ENCODE data around the gene DIAPH2. TPM values are rescaled to one million over a fixed set of nuclear protein-coding genes. Genes with fewer than 3 reads are reported as not detected.

Gene DIAPH2
- total RNA-seq, 2 donors from 2014 or later, result 42.4 to 66.0 TPM

DNA sequence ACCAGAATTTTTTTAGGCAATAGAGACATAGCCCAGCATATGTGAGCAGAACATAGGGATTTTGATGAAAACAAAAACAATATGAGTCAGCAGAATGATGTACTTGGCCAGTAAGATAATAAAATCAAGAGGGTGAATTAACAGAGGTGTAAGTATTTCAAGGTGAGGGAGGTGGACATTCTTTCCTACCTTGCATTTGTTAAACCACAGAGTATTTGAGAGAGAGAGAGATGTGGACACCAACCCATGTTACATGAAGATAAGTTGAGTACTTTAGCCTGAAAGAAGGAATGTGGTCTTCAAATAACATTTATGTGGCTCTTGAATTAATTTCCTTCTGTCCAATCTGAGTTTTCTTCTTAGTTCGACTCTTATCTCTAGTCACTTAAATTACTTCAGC is 68.6 kb downstream of the DIAPH2 start:
- Histone ChIP-seq H3K4me3 (no peak overlapping the region), H3K27ac (no peak overlapping the region), H3K27me3 (replicated peaks; ENCODE audit: insufficient read depth) (no peaks in the 10 kb centered on the region), H3K36me3 (no peaks in the 10 kb centered on the region), H3K9me3 (no peaks in the 10 kb centered on the region), H3K4me1 (ENCODE audit: control insufficient read depth in 1 of 2, low read depth in 2 of 2) (no peaks in the 10 kb centered on the region)
- TF ChIP-seq, protein P1, sequence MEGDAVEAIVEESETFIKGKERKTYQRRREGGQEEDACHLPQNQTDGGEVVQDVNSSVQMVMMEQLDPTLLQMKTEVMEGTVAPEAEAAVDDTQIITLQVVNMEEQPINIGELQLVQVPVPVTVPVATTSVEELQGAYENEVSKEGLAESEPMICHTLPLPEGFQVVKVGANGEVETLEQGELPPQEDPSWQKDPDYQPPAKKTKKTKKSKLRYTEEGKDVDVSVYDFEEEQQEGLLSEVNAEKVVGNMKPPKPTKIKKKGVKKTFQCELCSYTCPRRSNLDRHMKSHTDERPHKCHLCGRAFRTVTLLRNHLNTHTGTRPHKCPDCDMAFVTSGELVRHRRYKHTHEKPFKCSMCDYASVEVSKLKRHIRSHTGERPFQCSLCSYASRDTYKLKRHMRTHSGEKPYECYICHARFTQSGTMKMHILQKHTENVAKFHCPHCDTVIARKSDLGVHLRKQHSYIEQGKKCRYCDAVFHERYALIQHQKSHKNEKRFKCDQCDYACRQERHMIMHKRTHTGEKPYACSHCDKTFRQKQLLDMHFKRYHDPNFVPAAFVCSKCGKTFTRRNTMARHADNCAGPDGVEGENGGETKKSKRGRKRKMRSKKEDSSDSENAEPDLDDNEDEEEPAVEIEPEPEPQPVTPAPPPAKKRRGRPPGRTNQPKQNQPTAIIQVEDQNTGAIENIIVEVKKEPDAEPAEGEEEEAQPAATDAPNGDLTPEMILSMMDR (IDR thresholded peaks at IDR 0.05), result no peak
- ATAC-seq (ENCODE audit: insufficient number of reproducible peaks, low FRiP score, low read depth) (no peak), DNase-seq (ENCODE audit: low spot score) (no peak)

DNA sequence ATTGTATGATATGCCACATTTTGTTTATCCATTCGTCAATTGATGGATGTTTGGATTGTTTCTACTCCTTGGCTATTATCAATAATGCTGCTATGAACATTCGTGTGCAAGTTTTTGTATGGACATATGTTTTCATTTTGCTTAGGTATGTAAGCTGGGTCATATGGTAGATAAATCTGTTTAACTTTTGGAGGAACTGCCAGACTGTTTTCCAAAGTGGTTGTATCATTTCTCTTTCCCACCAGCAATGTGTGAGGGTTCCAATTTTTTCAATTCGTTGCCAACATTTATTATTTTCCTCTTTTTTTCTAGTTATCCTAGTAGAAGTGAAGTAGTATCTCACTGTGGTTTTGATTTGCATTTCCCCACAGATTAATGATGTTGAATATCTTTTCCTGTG is 71.8 kb downstream of the DIAPH2 start:
- no peaks in the 10 kb centered on the region for H3K27me3 ChIP-seq (replicated peaks; ENCODE audit: insufficient read depth)
- no peaks in the 10 kb centered on the region for H3K9me3 ChIP-seq
- H3K4me3 ChIP-seq, result no peak overlapping the region
- ATAC-seq (ENCODE audit: insufficient number of reproducible peaks, low FRiP score, low read depth) (no peak), DNase-seq (ENCODE audit: low spot score) (no peak)
- no peaks in the 10 kb centered on the region for H3K36me3 ChIP-seq
- H3K27ac ChIP-seq, result no peak overlapping the region
- TF ChIP-seq, protein P1 (IDR thresholded peaks at IDR 0.05), result no peak
- no peaks in the 10 kb centered on the region for H3K4me1 ChIP-seq (ENCODE audit: control insufficient read depth in 1 of 2, low read depth in 2 of 2)

DNA sequence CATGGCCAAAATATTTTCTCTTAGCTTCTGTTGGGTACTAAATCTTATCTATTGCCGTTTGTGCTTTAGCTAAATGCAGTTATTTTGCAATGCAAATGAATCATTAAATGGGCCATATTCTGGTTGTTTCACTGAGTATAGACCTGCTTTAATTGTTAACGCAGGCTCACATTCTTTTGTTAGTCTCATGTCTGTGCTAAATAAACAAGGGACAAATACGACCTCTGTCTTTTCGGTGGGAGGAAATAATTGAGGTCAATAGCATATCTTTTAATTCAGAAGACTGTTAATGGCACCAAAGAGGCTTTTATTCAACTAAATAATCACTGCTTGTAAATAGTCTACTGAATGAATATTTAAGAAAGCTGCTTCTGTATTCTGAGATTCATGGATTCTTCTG is 76.9 kb downstream of the DIAPH2 start:
- H3K27me3 ChIP-seq (replicated peaks; ENCODE audit: insufficient read depth), result no peaks in the 10 kb centered on the region
- ATAC-seq (ENCODE audit: insufficient number of reproducible peaks, low FRiP score, low read depth), result no peak
- no peak overlapping the region for H3K4me3 ChIP-seq
- no peaks in the 10 kb centered on the region for H3K36me3 ChIP-seq
- H3K9me3 ChIP-seq, result no peaks in the 10 kb centered on the region
- no peak overlapping the region for H3K27ac ChIP-seq
- DNase-seq (ENCODE audit: low spot score), result no peak
- no peaks in the 10 kb centered on the region for H3K4me1 ChIP-seq (ENCODE audit: control insufficient read depth in 1 of 2, low read depth in 2 of 2)
- TF ChIP-seq, protein P1 (IDR thresholded peaks at IDR 0.05), result no peak

DNA sequence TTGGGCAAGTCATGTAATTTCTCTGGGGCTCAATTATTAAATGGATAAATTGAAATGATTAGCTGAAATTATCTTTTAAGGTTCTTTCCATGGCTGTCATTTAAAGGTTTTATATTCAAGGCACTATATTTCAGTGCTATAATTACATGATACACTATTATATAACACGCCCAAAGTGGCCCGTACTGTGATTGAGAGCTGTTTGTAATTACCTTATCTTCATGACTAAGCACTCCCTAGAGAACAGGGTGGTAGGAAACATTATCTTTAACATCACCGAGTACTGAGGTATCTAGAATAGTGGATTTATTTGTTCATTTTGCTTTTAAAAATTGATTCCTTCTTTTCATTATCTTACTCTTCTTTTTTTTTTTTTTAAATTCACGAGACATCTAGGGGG is 79.0 kb downstream of the DIAPH2 start:
- H3K27me3 ChIP-seq (replicated peaks; ENCODE audit: insufficient read depth), result no peaks in the 10 kb centered on the region
- no peaks in the 10 kb centered on the region for H3K4me1 ChIP-seq (ENCODE audit: control insufficient read depth in 1 of 2, low read depth in 2 of 2)
- TF ChIP-seq, protein P1 (IDR thresholded peaks at IDR 0.05), result no peak
- H3K4me3 ChIP-seq, result no peak overlapping the region
- DNase-seq (ENCODE audit: low spot score), result no peak
- ATAC-seq (ENCODE audit: insufficient number of reproducible peaks, low FRiP score, low read depth), result no peak
- no peaks in the 10 kb centered on the region for H3K36me3 ChIP-seq
- H3K9me3 ChIP-seq, result no peaks in the 10 kb centered on the region
- no peak overlapping the region for H3K27ac ChIP-seq

DNA sequence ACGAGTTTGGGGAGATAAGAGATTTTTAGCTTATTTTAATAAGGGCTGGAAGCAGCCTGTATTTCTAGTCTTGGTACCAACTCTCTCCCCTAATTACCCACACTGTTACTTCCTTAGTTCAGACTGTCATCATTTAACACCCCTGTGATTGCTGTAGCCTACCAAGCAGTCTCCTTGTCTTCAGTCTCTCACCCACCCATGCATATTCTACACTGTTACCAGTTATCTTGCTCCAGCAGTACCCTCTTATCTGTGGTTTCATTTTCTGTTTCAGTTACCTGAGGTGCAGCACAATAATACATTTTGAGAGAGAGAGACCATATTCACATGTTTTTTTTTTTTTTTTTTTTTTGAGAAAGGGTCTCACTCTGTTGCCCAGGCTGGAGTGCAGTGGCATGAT is 80.2 kb downstream of the DIAPH2 start:
- Histone ChIP-seq H3K9me3 (no peaks in the 10 kb centered on the region), H3K4me3 (no peak overlapping the region), H3K4me1 (ENCODE audit: control insufficient read depth in 1 of 2, low read depth in 2 of 2) (no peaks in the 10 kb centered on the region), H3K27me3 (replicated peaks; ENCODE audit: insufficient read depth) (no peaks in the 10 kb centered on the region), H3K36me3 (no peaks in the 10 kb centered on the region), H3K27ac (no peak overlapping the region)
- TF ChIP-seq, protein P1 (IDR thresholded peaks at IDR 0.05), result no peak
- DNase-seq (ENCODE audit: low spot score), result no peak
- ATAC-seq (ENCODE audit: insufficient number of reproducible peaks, low FRiP score, low read depth), result no peak
